ENCODE data around the gene PRR30.
"Not testable (repeated sequence)": the region's sequence is repeated elsewhere in the genome, so short reads cannot be mapped to it uniquely, and the experiment has no call there.

Gene PRR30

GRCh38 chr2:27139310-27139709 is at the start of gene PRR30:
TSS of gene PRR30 (minus strand) at chr2:27139410. CDS start at chr2:27138329, 1,081 bp downstream.
- DNase-seq = no peak

GRCh38 chr2:27186613-27187345 is 47.6 kb upstream of the PRR30 start:
- DNase-seq = no peak

GRCh38 chr2:27185331-27186026 is 46.3 kb upstream of the PRR30 start:
- peak; percentile 73 to 88 for DNase-seq

GRCh38 chr2:27184115-27184514 is 44.9 kb upstream of the PRR30 start:
- DNase-seq = no peak

- no peak for DNase-seq
These were observed 43.1 kb upstream of the PRR30 start for GRCh38 chr2:27182346-27182745.

- no peak for DNase-seq
These were observed 40.3 kb upstream of the PRR30 start for GRCh38 chr2:27179344-27180000.

GRCh38 chr2:27178469-27178868 is 39.3 kb upstream of the PRR30 start:
- DNase-seq = no peak

- DNase-seq = no peak
These were observed 38.5 kb upstream of the PRR30 start for GRCh38 chr2:27177441-27178351.

- DNase-seq = not testable (repeated sequence)
These were observed 36.6 kb upstream of the PRR30 start for GRCh38 chr2:27175781-27176180.

- no peak for DNase-seq
These were observed 36.1 kb upstream of the PRR30 start for GRCh38 chr2:27175330-27175729.

- no peak for DNase-seq
These were observed 35.4 kb upstream of the PRR30 start for GRCh38 chr2:27174638-27175037.

- DNase-seq = no peak
These were observed 32.2 kb upstream of the PRR30 start for GRCh38 chr2:27171351-27171848.

GRCh38 chr2:27170581-27171337 is 31.5 kb upstream of the PRR30 start:
- no peak for DNase-seq

- DNase-seq = no peak
These were observed 26.0 kb upstream of the PRR30 start for GRCh38 chr2:27164960-27165763.

- no peak for DNase-seq
These were observed 23.2 kb upstream of the PRR30 start for GRCh38 chr2:27162151-27163121.

- DNase-seq = no peak
These were observed 21.0 kb upstream of the PRR30 start for GRCh38 chr2:27160191-27160590.

- DNase-seq = no peak
These were observed 20.1 kb upstream of the PRR30 start for GRCh38 chr2:27159271-27159670.

- DNase-seq = no peak
These were observed 19.3 kb upstream of the PRR30 start for GRCh38 chr2:27158468-27158867.

GRCh38 chr2:27155069-27155520 is 15.9 kb upstream of the PRR30 start:
- no peak for DNase-seq

GRCh38 chr2:27154488-27154887 is 15.3 kb upstream of the PRR30 start:
- DNase-seq = no peak
